ENCODE results near the gene YAE1.

The YAE1 gene

GRCh38 chr7:39529582-39529981 lies 36.6 kb upstream of the YAE1 start:
- peaks cover 10% of the 10 kb centered on the region; the same call in 1 of the 2 replicates for H3K27me3 ChIP-seq (ENCODE audit: low read depth, low read length)
- no peak overlapping the region for H3K4me3 ChIP-seq (ENCODE audit: low read length)
- H4K20me1 ChIP-seq (ENCODE audit: insufficient read depth, low read length), result no peaks in the 10 kb centered on the region
- no peaks in the 10 kb centered on the region for H3K36me3 ChIP-seq (replicated peaks; ENCODE audit: low read depth, low read length)
- H2AFZ ChIP-seq (ENCODE audit: low read depth, low read length), result no peak overlapping the region
- H3K9me3 ChIP-seq (ENCODE audit: insufficient read depth, low read length), result no peaks in the 10 kb centered on the region
- H3K9ac ChIP-seq (ENCODE audit: low read length), result no peak overlapping the region
- H3K27ac ChIP-seq (ENCODE audit: low read length), result no peak overlapping the region
- no peaks in the 10 kb centered on the region for H3K79me2 ChIP-seq (ENCODE audit: low read length)
- no peak for TF ChIP-seq CTCF (IDR thresholded peaks at IDR 0.05; ENCODE audit: low read depth, low read length)
- TF ChIP-seq EZH2phosphoT487 (IDR thresholded peaks at IDR 0.05; ENCODE audit: low read depth), result no peak
- H3K4me2 ChIP-seq (ENCODE audit: low read length), result no peak overlapping the region
- H3K4me1 ChIP-seq (ENCODE audit: low read length), result no peaks in the 10 kb centered on the region

GRCh38 chr7:39530971-39531370 lies 35.2 kb upstream of the YAE1 start:
- Histone ChIP-seq H3K79me2 (ENCODE audit: low read length) (no peaks in the 10 kb centered on the region), H3K27ac (ENCODE audit: low read length) (no peak overlapping the region), H2AFZ (ENCODE audit: low read depth, low read length) (no peak overlapping the region), H3K4me3 (ENCODE audit: low read length) (no peak overlapping the region), H3K4me1 (ENCODE audit: low read length) (no peaks in the 10 kb centered on the region), H3K36me3 (replicated peaks; ENCODE audit: low read depth, low read length) (no peaks in the 10 kb centered on the region), H3K9ac (ENCODE audit: low read length) (no peak overlapping the region), H4K20me1 (ENCODE audit: insufficient read depth, low read length) (no peaks in the 10 kb centered on the region), H3K4me2 (ENCODE audit: low read length) (no peak overlapping the region), H3K9me3 (ENCODE audit: insufficient read depth, low read length) (no peaks in the 10 kb centered on the region), H3K27me3 (ENCODE audit: low read depth, low read length) (0 out of 2 replicates have a peak, but pooled peaks cover 4% of the 10 kb centered on the region)
- TF ChIP-seq EZH2phosphoT487 (IDR thresholded peaks at IDR 0.05; ENCODE audit: low read depth) (no peak), CTCF (IDR thresholded peaks at IDR 0.05; ENCODE audit: low read depth, low read length) (no peak)

GRCh38 chr7:39531818-39532217 lies 34.4 kb upstream of the YAE1 start:
- Histone ChIP-seq H3K79me2 (ENCODE audit: low read length) (no peaks in the 10 kb centered on the region), H3K4me1 (ENCODE audit: low read length) (no peaks in the 10 kb centered on the region), H3K4me2 (ENCODE audit: low read length) (no peak overlapping the region), H3K36me3 (replicated peaks; ENCODE audit: low read depth, low read length) (no peaks in the 10 kb centered on the region), H3K9me3 (ENCODE audit: insufficient read depth, low read length) (no peaks in the 10 kb centered on the region), H3K9ac (ENCODE audit: low read length) (no peak overlapping the region), H3K4me3 (ENCODE audit: low read length) (no peak overlapping the region), H2AFZ (ENCODE audit: low read depth, low read length) (no peak overlapping the region), H3K27ac (ENCODE audit: low read length) (no peak overlapping the region), H3K27me3 (ENCODE audit: low read depth, low read length) (no peaks in the 10 kb centered on the region), H4K20me1 (ENCODE audit: insufficient read depth, low read length) (no peaks in the 10 kb centered on the region)
- TF ChIP-seq CTCF (IDR thresholded peaks at IDR 0.05; ENCODE audit: low read depth, low read length), result no peak
- TF ChIP-seq EZH2phosphoT487 (IDR thresholded peaks at IDR 0.05; ENCODE audit: low read depth), result no peak

GRCh38 chr7:39532832-39533231 lies 33.4 kb upstream of the YAE1 start:
- Histone ChIP-seq H3K4me1 (ENCODE audit: low read length) (no peaks in the 10 kb centered on the region), H3K36me3 (replicated peaks; ENCODE audit: low read depth, low read length) (no peaks in the 10 kb centered on the region), H3K27ac (ENCODE audit: low read length) (no peak overlapping the region), H3K4me3 (ENCODE audit: low read length) (no peak overlapping the region), H3K4me2 (ENCODE audit: low read length) (no peak overlapping the region), H3K9me3 (ENCODE audit: insufficient read depth, low read length) (no peaks in the 10 kb centered on the region), H4K20me1 (ENCODE audit: insufficient read depth, low read length) (no peaks in the 10 kb centered on the region), H3K27me3 (ENCODE audit: low read depth, low read length) (no peaks in the 10 kb centered on the region), H3K79me2 (ENCODE audit: low read length) (no peaks in the 10 kb centered on the region), H3K9ac (ENCODE audit: low read length) (no peak overlapping the region), H2AFZ (ENCODE audit: low read depth, low read length) (no peak overlapping the region)
- TF ChIP-seq CTCF (IDR thresholded peaks at IDR 0.05; ENCODE audit: low read depth, low read length), result no peak
- TF ChIP-seq EZH2phosphoT487 (IDR thresholded peaks at IDR 0.05; ENCODE audit: low read depth), result no peak

All from OCI-LY3 (cell line).